GM23248 (cell line): ENCODE data around the gene RAMACL. TPM values are rescaled to one million over a fixed set of nuclear protein-coding genes. Genes with fewer than 3 reads are reported as not detected.

Experiments
- DNase-seq: peaks from one replicate; pipeline ENCODE4 v3.0.0-alpha.2; 2015
- H2AFZ ChIP-seq: fragments of 200-600 bp; sonication (generic); 2 replicates; pipeline ENCODE4 v1.6.1; 2016; ENCODE audit warnings: antibody characterized with exemption
- H3F3A ChIP-seq: fragments of 200-600 bp; sonication (generic); 2 replicates; pipeline ENCODE4 v1.6.1; 2016; ENCODE audit warnings: mild to moderate bottlenecking, antibody characterized with exemption, mixed run types; ENCODE audit not compliant: insufficient read depth
- H3K27ac ChIP-seq: fragments of 200-600 bp; sonication (generic); 2 replicates; pipeline ENCODE4 v1.5.1; 2016; ENCODE audit warnings: mild to moderate bottlenecking
- H3K27me3 ChIP-seq: fragments of 200-600 bp; sonication (generic); replicated peaks from 2 replicates; pipeline ENCODE4 v1.6.1; 2016; ENCODE audit warnings: mild to moderate bottlenecking; ENCODE audit not compliant: insufficient read depth
- H3K36me3 ChIP-seq: fragments of 200-600 bp; sonication (generic); 2 replicates; pipeline ENCODE4 v1.6.1; 2016; ENCODE audit warnings: low read depth, mild to moderate bottlenecking
- H3K4me1 ChIP-seq: fragments of 200-600 bp; sonication (generic); 2 replicates; pipeline ENCODE4 v1.6.1; 2016; ENCODE audit warnings: mild to moderate bottlenecking; ENCODE audit not compliant: insufficient read depth
- H3K4me2 ChIP-seq: fragments of 200-600 bp; sonication (generic); one replicate; pipeline ENCODE4 v1.6.1; 2016; ENCODE audit warnings: mild to moderate bottlenecking; ENCODE audit not compliant: unreplicated experiment
- H3K4me3 ChIP-seq: fragments of 200-600 bp; sonication (generic); 2 replicates; pipeline ENCODE4 v1.5.1; 2016; ENCODE audit warnings: mild to moderate bottlenecking
- H3K79me2 ChIP-seq: fragments of 200-600 bp; sonication (generic); 2 replicates; pipeline ENCODE4 v1.6.1; 2016; ENCODE audit warnings: mild to moderate bottlenecking; ENCODE audit not compliant: insufficient read depth
- H3K9ac ChIP-seq: fragments of 200-600 bp; sonication (generic); 2 replicates; pipeline ENCODE4 v1.6.1; 2016; ENCODE audit warnings: mild to moderate bottlenecking
- H3K9me2 ChIP-seq: fragments of 200-600 bp; sonication (generic); 2 replicates; pipeline ENCODE4 v1.6.1; 2016; ENCODE audit warnings: mixed run types, mild to moderate bottlenecking, moderate library complexity; ENCODE audit not compliant: insufficient read depth
- H3K9me3 ChIP-seq: fragments of 200-600 bp; sonication (generic); one replicate; pipeline ENCODE4 v1.6.1; 2017; ENCODE audit warnings: low read depth
- H4K20me1 ChIP-seq: fragments of 200-600 bp; sonication (generic); 2 replicates; pipeline ENCODE4 v1.6.0; 2016; ENCODE audit not compliant: insufficient read depth
- EZH2 ChIP-seq: fragments of 200-600 bp; sonication (generic); IDR thresholded peaks from 2 replicates; pipeline ENCODE4 v1.6.1; 2018; ENCODE audit warnings: antibody characterized with exemption, mild to moderate bottlenecking; ENCODE audit not compliant: insufficient read depth, poor library complexity, severe bottlenecking
- EZH2phosphoT487 ChIP-seq: fragments of 200-600 bp; sonication (generic); IDR thresholded peaks from 2 replicates; pipeline ENCODE4 v1.6.1; 2018; ENCODE audit warnings: antibody characterized with exemption, moderate library complexity, mild to moderate bottlenecking, low read depth; ENCODE audit not compliant: insufficient read depth
- WGBS, 2 experiments: methylation state at CpG; one replicate each; pipeline ENCODE4 v1.1.6; 2015 to 2017; ENCODE audit warnings: low lambda C conversion rate in 2 of 2, low coverage in 1 of 2; ENCODE audit errors: missing lambda C conversion rate in 2 of 2; 5-methylcytosine and 5-hydroxymethylcytosine counted together
- in situ Hi-C: fragments of 300-500 bp; cut with MboI; formaldehyde crosslinking; loops from 2 replicates; pipeline ENCODE4 v1.15.0; 2020
- polyA plus RNA-seq: library from polyadenylated mRNA; unstranded; fragments of >200 nt; fragmentation: Nextera tagmentation; extraction: Ambion mirVana; gene quantifications from 2 replicates; pipeline ENCODE4 v1.2.1, GENCODE V29; 2016
- total RNA-seq: library from RNA; depleted of rRNA; stranded (reverse); fragments of >200 nt; shearing (Covaris generic); gene quantifications from 2 replicates; pipeline ENCODE4 v1.2.3, GENCODE V29; 2014

The RAMACL gene
- total and polyA plus RNA-seq, 2 experiments from 2014 or later = 0.31 to 2.1 TPM

DNA sequence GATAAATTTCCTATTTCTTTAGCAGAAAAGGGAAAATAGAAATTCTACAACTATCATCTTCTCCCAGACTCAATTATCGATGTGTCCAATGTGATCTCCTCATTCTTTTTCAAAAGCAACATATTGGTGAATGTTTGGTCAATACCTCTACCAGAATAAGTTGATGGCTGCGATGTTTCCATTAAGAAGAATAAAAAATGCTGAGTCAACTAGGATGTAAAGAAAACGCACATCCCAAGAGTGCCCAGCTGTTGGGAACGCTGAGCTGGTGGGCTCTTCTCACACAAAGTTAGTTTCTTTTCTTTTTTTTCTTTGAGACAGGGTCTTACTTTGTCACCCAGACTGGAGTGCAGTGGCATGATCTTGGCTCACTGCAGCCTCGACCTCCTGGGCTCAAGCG lies 39.8 kb downstream of the RAMACL start:
- no peak overlapping the region for H3K9ac ChIP-seq
- H3K27me3 ChIP-seq = no peaks in the 10 kb centered on the region
- in situ Hi-C loops = no loop called here
- H3K4me2 ChIP-seq = no peak overlapping the region
- H3K4me1 ChIP-seq = no peaks in the 10 kb centered on the region
- H4K20me1 ChIP-seq = no peaks in the 10 kb centered on the region
- no peak overlapping the region for H2AFZ ChIP-seq
- no peaks in the 10 kb centered on the region for H3K9me3 ChIP-seq
- DNase-seq = no peak
- H3K36me3 ChIP-seq = peaks cover 5% of the 10 kb centered on the region; the same call in 1 of the 2 replicates
- no peak overlapping the region for H3K4me3 ChIP-seq
- H3F3A ChIP-seq = no peaks in the 10 kb centered on the region
- 91 to 98% methylated on average over 6 of the region's 6 CpGs for WGBS, 2 experiments
- no peaks in the 10 kb centered on the region for H3K9me2 ChIP-seq
- no peak for TF ChIP-seq EZH2
- TF ChIP-seq EZH2phosphoT487 = no peak
- no peak overlapping the region for H3K27ac ChIP-seq
- peaks cover 38% of the 10 kb centered on the region; the same call in 1 of the 2 replicates for H3K79me2 ChIP-seq

DNA sequence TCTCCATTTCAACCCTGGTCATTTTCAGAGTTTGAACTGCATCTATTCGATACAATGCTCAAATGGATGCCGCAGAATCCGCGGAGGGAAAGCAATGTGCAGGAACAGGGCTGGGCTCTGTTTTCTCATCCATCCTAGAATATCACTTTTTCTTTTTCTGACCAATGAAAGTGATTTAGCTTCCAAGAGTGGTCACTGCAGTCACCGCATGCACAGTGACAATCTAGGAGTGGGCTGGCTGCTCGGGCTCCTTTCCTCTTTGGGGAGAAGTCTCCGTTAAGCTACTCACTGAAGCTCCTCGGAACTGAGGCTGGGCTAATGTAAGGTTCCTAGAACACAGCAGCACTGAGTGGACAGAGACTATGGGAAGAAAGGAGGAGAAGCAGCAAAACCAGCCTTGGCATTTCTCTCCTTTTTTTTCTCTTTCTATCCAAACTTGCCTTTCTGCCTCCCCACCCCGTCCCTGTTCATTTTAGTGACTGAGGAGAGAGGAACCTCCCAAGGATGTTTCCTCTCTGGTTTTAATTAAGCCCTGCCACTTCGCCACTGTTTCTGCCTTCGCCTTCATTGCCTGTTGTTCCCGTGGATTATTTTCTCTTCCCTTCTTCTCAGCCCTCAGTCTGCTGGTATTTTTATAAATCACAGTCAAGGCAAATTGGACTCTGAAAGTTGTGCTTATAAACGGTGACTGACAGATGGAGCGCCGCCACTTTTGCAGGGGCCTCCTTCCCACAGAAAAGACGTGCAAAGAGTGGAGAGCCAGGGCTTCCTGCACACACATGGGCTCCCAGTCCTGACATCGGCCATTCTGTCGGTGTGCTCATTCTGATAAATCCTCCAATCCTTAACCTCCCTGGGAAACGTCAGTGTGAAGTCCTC lies 41.1 kb downstream of the RAMACL start:
- DNase-seq = no peak
- Histone ChIP-seq H3K36me3 (peaks cover 5% of the 10 kb centered on the region; the same call in 1 of the 2 replicates), H3K4me2 (no peak overlapping the region), H3F3A (no peaks in the 10 kb centered on the region), H3K9ac (no peak overlapping the region), H3K79me2 (peaks cover 31% of the 10 kb centered on the region; the same call in 1 of the 2 replicates), H3K4me1 (no peaks in the 10 kb centered on the region), H2AFZ (no peak overlapping the region), H3K9me3 (no peaks in the 10 kb centered on the region), H3K27me3 (no peaks in the 10 kb centered on the region), H3K4me3 (no peak overlapping the region), H3K9me2 (no peaks in the 10 kb centered on the region), H3K27ac (no peak overlapping the region), H4K20me1 (no peaks in the 10 kb centered on the region)
- no peak for TF ChIP-seq EZH2phosphoT487
- no peak for TF ChIP-seq EZH2
- WGBS, 2 experiments = 46 to 48% methylated on average over 19 of the region's 19 CpGs
- in situ Hi-C loops = no loop called here

DNA sequence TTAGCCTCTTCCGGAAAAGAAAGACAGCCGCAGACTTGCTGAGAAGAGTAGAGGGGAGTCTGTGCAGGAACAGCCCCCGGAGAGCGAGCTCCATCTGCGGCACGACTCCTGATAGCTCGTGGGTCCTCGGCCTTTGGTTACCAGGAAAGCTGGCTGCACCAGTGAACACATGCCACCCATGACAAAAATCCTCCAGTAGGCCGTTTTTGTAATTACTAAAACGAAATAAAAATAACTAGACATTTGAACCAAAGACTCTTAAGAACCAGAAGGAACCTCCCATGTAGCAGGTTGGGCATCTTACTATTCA lies 42.2 kb downstream of the RAMACL start:
- no peak overlapping the region for H3K27ac ChIP-seq
- H3K9me2 ChIP-seq = no peaks in the 10 kb centered on the region
- H3K79me2 ChIP-seq = peaks cover 31% of the 10 kb centered on the region; the same call in 1 of the 2 replicates
- no peaks in the 10 kb centered on the region for H3K36me3 ChIP-seq
- no peaks in the 10 kb centered on the region for H3F3A ChIP-seq
- no peak for TF ChIP-seq EZH2
- TF ChIP-seq EZH2phosphoT487 = no peak
- no peak overlapping the region for H3K4me2 ChIP-seq
- H3K4me1 ChIP-seq = no peaks in the 10 kb centered on the region
- no peaks in the 10 kb centered on the region for H3K27me3 ChIP-seq
- H3K9me3 ChIP-seq = no peaks in the 10 kb centered on the region
- H4K20me1 ChIP-seq = no peaks in the 10 kb centered on the region
- no peak overlapping the region for H3K4me3 ChIP-seq
- in situ Hi-C loops = no loop called here
- H2AFZ ChIP-seq = no peak overlapping the region
- DNase-seq = no peak
- 92 to 99% methylated on average over 10 of the region's 10 CpGs for WGBS, 2 experiments
- H3K9ac ChIP-seq = no peak overlapping the region

DNA sequence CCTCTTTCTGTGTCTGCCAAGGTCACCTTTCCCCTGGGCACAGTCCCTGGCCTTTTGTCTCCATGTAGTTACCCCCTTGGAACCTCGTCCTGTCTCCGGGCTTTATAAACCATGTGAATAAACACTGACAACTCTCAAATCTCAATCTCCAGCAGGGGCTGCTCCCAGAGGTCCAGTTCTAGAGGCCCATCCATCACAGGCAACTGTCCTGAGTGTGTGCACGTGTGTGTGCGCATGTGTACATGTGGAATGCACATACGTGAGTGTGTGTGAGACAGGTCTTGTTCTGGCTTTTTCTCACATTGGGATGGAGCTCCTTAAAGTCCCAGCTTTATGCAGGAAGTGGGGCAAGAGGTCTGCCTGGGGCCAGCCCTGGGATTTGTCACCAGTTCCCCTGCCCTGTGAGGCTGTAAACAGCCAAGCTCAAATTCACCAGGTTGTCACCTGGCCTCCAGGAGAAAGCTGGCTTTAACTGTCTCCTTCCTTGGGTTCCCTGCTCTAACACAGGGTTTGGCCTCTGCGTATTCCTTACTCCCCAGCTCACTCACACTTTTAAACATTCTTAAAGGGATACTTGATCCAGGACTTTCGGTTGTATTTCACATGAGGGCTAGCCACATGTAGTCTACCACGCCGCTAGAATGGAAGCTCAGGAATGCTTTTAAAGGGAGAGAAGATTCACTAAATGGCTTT lies 42.7 kb downstream of the RAMACL start:
- Histone ChIP-seq H3K4me1 (no peaks in the 10 kb centered on the region), H3K27ac (no peak overlapping the region), H3K9ac (no peak overlapping the region), H3K4me2 (no peak overlapping the region), H4K20me1 (no peaks in the 10 kb centered on the region), H3K4me3 (no peak overlapping the region), H3K36me3 (no peaks in the 10 kb centered on the region), H3F3A (no peaks in the 10 kb centered on the region), H3K79me2 (peaks cover 31% of the 10 kb centered on the region; the same call in 1 of the 2 replicates), H3K27me3 (no peaks in the 10 kb centered on the region), H3K9me3 (no peaks in the 10 kb centered on the region), H3K9me2 (no peaks in the 10 kb centered on the region), H2AFZ (no peak overlapping the region)
- TF ChIP-seq EZH2phosphoT487 (no peak), EZH2 (no peak)
- in situ Hi-C loops = no loop called here
- WGBS, 2 experiments = 98 to 99% methylated on average over 9 of the region's 9 CpGs
- DNase-seq = no peak
